HG03558 (cell line): ENCODE measurements around the gene ELL.

Source experiments
- ATAC-seq: cut with Tn5 transposase; IDR thresholded peaks from one replicate; pipeline ENCODE4 v1.9.1; 2021; ENCODE audit warnings: moderate number of reproducible peaks; ENCODE audit not compliant: unreplicated experiment; ENCODE audit errors: extremely low read depth

Gene ELL

GRCh38 chr19:18475004-18475453 is 46.8 kb downstream of the ELL start:
- ATAC-seq, result no peak

- ATAC-seq, result no peak
Observed at GRCh38 chr19:18474366-18474887, 47.4 kb downstream of the ELL start.

- ATAC-seq, result no peak
Observed at GRCh38 chr19:18473706-18474087, 48.2 kb downstream of the ELL start.

GRCh38 chr19:18473003-18473705 is 48.7 kb downstream of the ELL start:
- ATAC-seq, result no peak

- no peak for ATAC-seq
Observed at GRCh38 chr19:18470787-18471186, 51.1 kb downstream of the ELL start.

GRCh38 chr19:18469069-18469846 is 52.6 kb downstream of the ELL start:
- no peak for ATAC-seq

GRCh38 chr19:18468517-18468916 is 53.4 kb downstream of the ELL start:
- no peak for ATAC-seq

GRCh38 chr19:18467978-18468377 is 53.9 kb downstream of the ELL start:
- no peak for ATAC-seq

- ATAC-seq, result no peak
Observed at GRCh38 chr19:18466354-18466753, 55.5 kb downstream of the ELL start.

- no peak for ATAC-seq
Observed at GRCh38 chr19:18465964-18466339, 55.9 kb downstream of the ELL start.

GRCh38 chr19:18465214-18465963 is 56.5 kb downstream of the ELL start:
- no peak for ATAC-seq

- no peak for ATAC-seq
Observed at GRCh38 chr19:18464646-18465045, 57.2 kb downstream of the ELL start.

- ATAC-seq, result no peak
Observed at GRCh38 chr19:18461471-18461870, 60.4 kb downstream of the ELL start.

- no peak for ATAC-seq
Observed at GRCh38 chr19:18460900-18461299, 61.0 kb downstream of the ELL start.

- ATAC-seq, result no peak
Observed at GRCh38 chr19:18457483-18458331, 64.2 kb downstream of the ELL start.

- no peak for ATAC-seq
Observed at GRCh38 chr19:18456974-18457373, 64.9 kb downstream of the ELL start.

GRCh38 chr19:18456279-18456678 is 65.6 kb downstream of the ELL start:
- ATAC-seq, result no peak

- ATAC-seq, result no peak
Observed at GRCh38 chr19:18453269-18454024, 68.4 kb downstream of the ELL start.

- ATAC-seq, result no peak
Observed at GRCh38 chr19:18452386-18452785, 69.5 kb downstream of the ELL start.
